Ectodermal cell (in vitro differentiated cells): Measurements from ENCODE around the gene SULT1C3. TPM values are rescaled to one million over a fixed set of nuclear protein-coding genes. Genes with fewer than 3 reads are reported as not detected.

Experiments used
- H3K27ac ChIP-seq: 2 replicates; pipeline ENCODE4 v1.7.0; 2013; ENCODE audit warnings: mild to moderate bottlenecking, low read depth, low read length; ENCODE audit not compliant: insufficient read depth, poor library complexity, severe bottlenecking
- H3K27me3 ChIP-seq: 2 replicates; pipeline ENCODE4 v1.7.0; 2013; ENCODE audit warnings: mild to moderate bottlenecking, low read length; ENCODE audit not compliant: insufficient read depth, control insufficient read depth, poor library complexity, severe bottlenecking
- H3K36me3 ChIP-seq: one replicate; pipeline ENCODE4 v1.7.0; 2013; ENCODE audit warnings: low read length; ENCODE audit not compliant: control insufficient read depth, insufficient read depth
- H3K4me1 ChIP-seq: one replicate; pipeline ENCODE4 v1.7.0; 2013; ENCODE audit warnings: low read length; ENCODE audit not compliant: control insufficient read depth, insufficient read depth
- H3K4me3 ChIP-seq: 2 replicates; pipeline ENCODE4 v1.7.0; 2013; ENCODE audit warnings: low read depth, low read length, control low read depth; ENCODE audit not compliant: insufficient read depth
- H3K9me3 ChIP-seq: 2 replicates; pipeline ENCODE4 v1.7.0; 2013; ENCODE audit warnings: mild to moderate bottlenecking, low read length, moderate library complexity; ENCODE audit not compliant: control insufficient read depth
- WGBS, 2 experiments: methylation state at CpG; one replicate each; pipeline ENCODE4 v1.1.7; 2013; ENCODE audit warnings: missing lambda C conversion rate in 2 of 2; 5-methylcytosine and 5-hydroxymethylcytosine counted together
- polyA plus RNA-seq, 4 experiments: library from polyadenylated mRNA; stranded (reverse); fragments of 50-300 nt; gene quantifications; one replicate each; pipeline ENCODE4 v1.2.3, GENCODE V29; 2013

Gene SULT1C3
- not detected for polyA plus RNA-seq (2013, experiment 1 of 4)
- not detected for polyA plus RNA-seq (2013, experiment 2 of 4)
- not detected for polyA plus RNA-seq (2013, experiment 3 of 4)
- not detected for polyA plus RNA-seq (2013, experiment 4 of 4)

DNA sequence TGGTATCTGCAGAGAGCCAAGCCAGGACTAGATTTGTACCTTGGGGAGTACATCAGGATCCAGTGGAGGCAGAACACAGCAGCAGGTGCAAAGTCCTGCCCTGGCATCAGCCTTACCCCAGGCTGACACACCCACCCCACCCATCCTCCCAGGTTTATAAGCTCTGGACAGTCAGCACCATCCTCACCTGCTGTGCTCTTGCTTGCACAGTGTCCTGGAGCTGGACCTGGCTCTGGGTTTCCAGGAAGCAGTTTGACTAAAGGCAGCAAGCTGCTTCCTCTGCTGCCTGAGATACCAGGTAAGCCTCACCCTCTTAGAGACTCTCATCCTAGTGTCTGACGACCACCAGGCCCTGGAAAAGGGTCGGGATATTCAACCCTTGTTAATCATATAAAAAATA is at the start of gene SULT1C3:
Gene SULT1C3, plus strand, starts transcription at position 183 of the 400 bp plus-strand sequence. CDS start 7,227 bp downstream, outside the sequence.
- peaks cover 2% of the 10 kb centered on the region for H3K9me3 ChIP-seq
- no peaks in the 10 kb centered on the region for H3K4me1 ChIP-seq
- H3K4me3 ChIP-seq, result no peak within 1 kb of the TSS
- 48 to 52% methylated on average over 2 of the region's 2 CpGs for WGBS, 2 experiments
- H3K36me3 ChIP-seq, result no peaks in the 10 kb centered on the region
- no peaks in the 10 kb centered on the region for H3K27me3 ChIP-seq
- H3K27ac ChIP-seq, result no peak within 1 kb of the TSS

DNA sequence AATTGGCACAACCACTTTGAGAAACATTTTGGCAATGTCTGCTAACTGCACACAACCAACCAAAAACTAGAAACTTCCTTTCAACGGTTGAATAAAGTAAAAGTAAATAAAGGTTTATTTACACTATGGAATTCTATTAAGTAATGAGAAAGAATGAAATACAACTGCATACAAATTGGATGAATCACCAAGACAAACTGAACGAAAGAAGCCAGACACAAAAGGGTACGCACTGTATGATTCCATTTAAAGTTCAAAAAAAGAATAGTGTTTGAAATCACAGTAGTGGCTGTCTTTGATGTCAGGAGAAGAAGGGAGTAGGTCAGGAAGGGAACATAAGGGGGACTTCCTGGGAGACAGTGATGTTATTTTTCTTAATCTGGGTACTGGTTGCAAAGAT is 46.5 kb upstream of the SULT1C3 start:
- Histone ChIP-seq H3K4me1 (no peaks in the 10 kb centered on the region), H3K4me3 (no peak overlapping the region), H3K27me3 (no peaks in the 10 kb centered on the region), H3K9me3 (no peaks in the 10 kb centered on the region), H3K27ac (no peak overlapping the region), H3K36me3 (no peaks in the 10 kb centered on the region)
- 98 to 99% methylated on average over 2 of the region's 3 CpGs for WGBS, 2 experiments

DNA sequence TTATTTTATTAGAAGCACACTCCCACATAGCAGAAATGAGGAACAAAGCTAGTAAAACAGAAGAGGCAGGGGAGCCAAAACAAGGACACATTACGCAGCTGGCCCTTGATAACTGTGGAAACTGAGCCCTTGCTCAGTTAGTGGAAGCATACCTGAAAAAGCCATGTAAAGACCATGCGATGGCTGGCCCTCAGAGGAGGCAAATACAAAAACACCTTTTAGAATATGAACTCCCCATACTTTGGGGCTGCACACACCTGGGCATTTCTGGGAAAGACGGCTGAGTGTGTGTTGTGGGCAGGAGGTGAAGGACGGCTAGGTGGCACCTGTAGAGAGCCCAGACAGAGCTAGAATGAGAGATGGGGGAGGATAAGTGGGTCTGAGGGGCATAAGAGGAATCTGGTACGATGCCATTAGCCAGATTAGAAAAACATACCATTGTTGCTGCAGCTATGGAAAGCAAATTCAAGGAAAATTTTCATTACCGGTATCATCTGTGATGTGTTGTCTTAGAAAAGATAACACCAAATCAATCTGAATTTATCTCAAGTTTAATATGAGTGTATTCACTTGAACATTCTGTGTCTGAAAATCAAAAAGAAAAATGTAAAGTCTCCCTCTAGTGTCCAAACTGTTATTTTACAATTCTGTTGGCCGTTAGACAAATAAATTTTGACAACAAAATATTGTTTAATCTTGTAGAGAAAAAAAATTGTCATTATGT is 45.2 kb upstream of the SULT1C3 start:
- H3K36me3 ChIP-seq, result no peaks in the 10 kb centered on the region
- H3K27me3 ChIP-seq, result no peaks in the 10 kb centered on the region
- H3K27ac ChIP-seq, result no peak overlapping the region
- H3K4me3 ChIP-seq, result no peak overlapping the region
- no peaks in the 10 kb centered on the region for H3K9me3 ChIP-seq
- WGBS, 2 experiments, result 89% methylated on average over 5 to 6 of the region's 7 CpGs
- H3K4me1 ChIP-seq, result no peaks in the 10 kb centered on the region

DNA sequence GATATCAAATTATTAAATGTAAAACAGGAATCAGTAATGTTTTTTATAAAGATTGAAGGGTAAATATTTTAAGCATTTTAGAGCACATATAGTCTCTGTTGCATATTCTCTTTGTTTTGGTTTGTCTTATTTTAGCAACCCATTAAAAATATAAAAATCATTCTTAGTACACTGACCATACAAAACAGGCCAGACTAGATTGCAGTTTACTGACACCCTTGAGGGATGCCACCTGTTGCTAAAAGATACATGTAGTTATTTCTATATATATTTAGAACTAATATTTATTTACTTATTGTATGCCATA is 44.7 kb upstream of the SULT1C3 start:
- Histone ChIP-seq H3K9me3 (no peaks in the 10 kb centered on the region), H3K36me3 (no peaks in the 10 kb centered on the region), H3K4me3 (no peak overlapping the region), H3K4me1 (no peaks in the 10 kb centered on the region), H3K27ac (no peak overlapping the region), H3K27me3 (no peaks in the 10 kb centered on the region)

DNA sequence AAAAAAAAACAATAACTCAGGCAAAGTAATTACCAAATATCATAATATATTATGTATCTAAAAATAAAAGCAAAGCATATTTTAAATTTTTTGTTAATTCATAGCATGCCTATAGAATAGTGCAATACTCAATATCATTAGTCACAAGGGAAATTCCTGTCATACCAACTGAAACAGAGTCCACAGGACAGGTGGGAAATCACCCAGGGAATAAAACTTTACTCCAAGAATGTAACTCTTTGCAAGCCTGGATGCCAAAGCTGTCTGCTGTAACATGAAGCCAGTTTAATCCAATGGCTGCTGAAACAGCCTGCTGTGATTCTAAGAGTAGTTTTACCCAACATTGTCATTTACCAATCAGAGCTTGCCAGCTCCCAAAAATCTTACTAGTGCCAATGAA is 40.0 kb upstream of the SULT1C3 start:
- Histone ChIP-seq H3K27ac (no peak overlapping the region), H3K36me3 (no peaks in the 10 kb centered on the region), H3K4me1 (no peaks in the 10 kb centered on the region), H3K9me3 (no peaks in the 10 kb centered on the region), H3K4me3 (no peak overlapping the region), H3K27me3 (no peaks in the 10 kb centered on the region)

DNA sequence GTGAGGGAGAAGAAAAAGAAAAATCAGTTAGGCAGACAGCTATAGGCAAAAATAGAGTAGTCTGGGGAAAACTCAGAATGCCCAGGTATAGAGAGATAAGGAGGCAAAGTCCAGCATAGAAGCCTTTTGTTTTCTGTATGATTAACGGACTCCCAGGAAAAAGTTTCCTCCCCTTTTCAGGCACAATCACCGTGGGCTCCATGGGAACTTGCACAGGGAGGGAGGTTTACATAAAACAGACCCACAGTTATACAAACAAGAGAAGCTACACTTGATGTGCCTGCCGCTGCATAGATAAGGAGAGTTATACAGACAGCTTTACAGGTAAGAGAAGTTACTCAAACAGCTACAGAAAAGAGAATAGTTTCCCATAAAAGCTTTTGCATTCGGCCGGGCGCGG is 39.2 kb upstream of the SULT1C3 start:
- H3K4me3 ChIP-seq, result no peak overlapping the region
- H3K27me3 ChIP-seq, result no peaks in the 10 kb centered on the region
- 83 to 92% methylated on average over 7 of the region's 7 CpGs for WGBS, 2 experiments
- no peaks in the 10 kb centered on the region for H3K4me1 ChIP-seq
- H3K36me3 ChIP-seq, result no peaks in the 10 kb centered on the region
- no peak overlapping the region for H3K27ac ChIP-seq
- H3K9me3 ChIP-seq, result no peaks in the 10 kb centered on the region

DNA sequence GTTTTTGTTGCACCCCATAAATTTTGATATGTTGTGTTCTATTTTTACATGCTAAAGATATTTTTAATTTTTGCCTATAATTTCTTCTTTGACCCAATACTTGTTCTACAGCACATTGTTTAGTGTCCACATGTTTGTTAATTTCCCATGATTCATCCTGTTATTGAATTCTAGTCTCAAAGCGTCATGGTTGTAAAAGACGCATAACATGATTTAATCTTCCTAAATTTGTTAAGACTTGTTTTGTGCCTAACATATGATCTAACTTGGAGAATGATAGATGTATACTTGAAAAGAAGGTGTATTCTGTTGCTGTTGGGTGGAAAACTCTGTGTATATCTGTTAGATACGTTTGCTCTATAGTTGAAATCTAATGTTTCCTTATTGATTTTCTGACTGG is 27.1 kb upstream of the SULT1C3 start:
- no peaks in the 10 kb centered on the region for H3K4me1 ChIP-seq
- H3K36me3 ChIP-seq, result no peaks in the 10 kb centered on the region
- no peak overlapping the region for H3K27ac ChIP-seq
- H3K27me3 ChIP-seq, result no peaks in the 10 kb centered on the region
- WGBS, 2 experiments, result 92 to 98% methylated on average over 3 of the region's 3 CpGs
- no peaks in the 10 kb centered on the region for H3K9me3 ChIP-seq
- H3K4me3 ChIP-seq, result no peak overlapping the region

GRCh38 chr2:108215794-108216211 is 24.0 kb upstream of the SULT1C3 start:
- no peaks in the 10 kb centered on the region for H3K4me1 ChIP-seq
- no peaks in the 10 kb centered on the region for H3K36me3 ChIP-seq
- H3K27me3 ChIP-seq, result no peaks in the 10 kb centered on the region
- no peaks in the 10 kb centered on the region for H3K9me3 ChIP-seq
- 77 to 79% methylated on average over 3 of the region's 3 CpGs for WGBS, 2 experiments
- H3K27ac ChIP-seq, result no peak overlapping the region
- H3K4me3 ChIP-seq, result no peak overlapping the region

DNA sequence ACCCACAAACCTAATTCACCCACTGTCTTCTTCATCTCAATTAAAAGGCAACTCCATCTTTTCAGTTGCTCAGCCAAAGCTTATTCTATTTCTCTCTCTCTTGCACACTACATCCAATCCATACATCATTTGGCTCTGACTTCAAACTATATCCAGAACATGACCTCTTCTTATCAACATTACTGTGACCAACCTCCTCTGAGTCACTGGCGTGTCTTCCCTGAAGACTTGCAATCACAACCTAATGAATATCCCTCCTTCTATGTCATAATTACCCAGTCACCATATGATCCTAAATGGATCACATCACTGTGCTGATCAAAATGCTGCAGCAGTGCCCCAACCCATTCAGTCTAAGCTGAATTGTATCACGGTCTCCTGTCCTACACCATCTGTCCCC is 22.6 kb upstream of the SULT1C3 start:
- WGBS, 2 experiments, result 94 to 97% methylated on average over 2 of the region's 2 CpGs
- H3K36me3 ChIP-seq, result no peaks in the 10 kb centered on the region
- H3K4me1 ChIP-seq, result no peaks in the 10 kb centered on the region
- no peaks in the 10 kb centered on the region for H3K9me3 ChIP-seq
- no peak overlapping the region for H3K4me3 ChIP-seq
- H3K27ac ChIP-seq, result no peak overlapping the region
- H3K27me3 ChIP-seq, result no peaks in the 10 kb centered on the region

DNA sequence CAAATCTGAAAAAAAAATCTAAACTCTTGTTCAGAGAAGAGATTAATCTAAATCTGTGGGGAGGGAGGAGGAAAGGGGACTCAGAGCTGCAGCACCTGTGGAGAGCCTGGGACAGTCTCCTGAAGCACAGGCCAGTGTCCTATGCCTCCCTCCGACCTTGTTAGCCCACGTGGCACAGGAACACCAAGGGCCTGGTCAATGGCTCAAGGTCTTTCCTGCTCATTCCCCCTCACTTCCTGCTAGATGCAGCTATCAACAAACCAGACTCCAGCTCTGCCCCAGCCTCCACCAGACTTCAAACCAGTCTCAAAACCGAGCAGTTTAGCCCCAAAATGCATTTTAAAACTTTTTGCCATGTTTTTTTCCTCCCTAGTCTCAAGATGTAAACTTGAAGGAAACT is 20.1 kb upstream of the SULT1C3 start:
- Histone ChIP-seq H3K27me3 (no peaks in the 10 kb centered on the region), H3K4me1 (no peaks in the 10 kb centered on the region), H3K36me3 (no peaks in the 10 kb centered on the region), H3K4me3 (no peak overlapping the region), H3K27ac (no peak overlapping the region), H3K9me3 (no peaks in the 10 kb centered on the region)
- WGBS, 2 experiments, result 76 to 77% methylated on average over 3 of the region's 3 CpGs

- 92 to 95% methylated on average over 3 of the region's 3 CpGs for WGBS, 2 experiments
- Histone ChIP-seq H3K4me3 (no peak overlapping the region), H3K27ac (no peak overlapping the region), H3K9me3 (no peaks in the 10 kb centered on the region), H3K4me1 (no peaks in the 10 kb centered on the region), H3K36me3 (no peaks in the 10 kb centered on the region), H3K27me3 (no peaks in the 10 kb centered on the region)
Measured at GRCh38 chr2:108220191-108220590, 19.6 kb upstream of the SULT1C3 start.
